GM11168 (cell line): ENCODE data around the gene VIP.
"Not testable (repeated sequence)": the region's sequence is repeated elsewhere in the genome, so short reads cannot be mapped to it uniquely, and the experiment has no call there.

ENCODE experiments used
- in situ Hi-C: fragments of 300-500 bp; cut with MboI; formaldehyde crosslinking; loops from one replicate; pipeline ENCODE4 v1.12.0; 2022; ENCODE audit warnings: low sequenced_read_pairs; ENCODE audit not compliant: unreplicated experiment

VIP gene

DNA sequence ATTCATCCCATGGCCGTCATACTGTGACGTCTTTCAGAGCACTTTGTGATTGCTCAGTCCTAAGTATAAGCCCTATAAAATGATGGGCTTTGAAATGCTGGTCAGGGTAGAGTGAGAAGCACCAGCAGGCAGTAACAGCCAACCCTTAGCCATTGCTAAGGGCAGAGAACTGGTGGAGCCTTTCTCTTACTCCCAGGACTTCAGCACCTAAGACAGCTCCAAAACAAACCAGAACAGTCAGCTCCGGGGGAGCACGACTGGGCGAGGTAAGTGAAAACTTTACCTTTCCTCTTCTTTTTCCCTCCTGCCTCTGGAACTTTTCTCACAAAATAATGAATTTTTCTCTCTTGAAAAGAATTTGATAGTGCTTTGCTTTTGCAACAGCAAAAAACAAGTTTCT, at the start of gene VIP:
TSS of gene VIP (plus strand) at position 104 of the 400 bp plus-strand sequence. CDS start 1,381 bp downstream, outside the sequence.
- in situ Hi-C loops = no loop called here

DNA sequence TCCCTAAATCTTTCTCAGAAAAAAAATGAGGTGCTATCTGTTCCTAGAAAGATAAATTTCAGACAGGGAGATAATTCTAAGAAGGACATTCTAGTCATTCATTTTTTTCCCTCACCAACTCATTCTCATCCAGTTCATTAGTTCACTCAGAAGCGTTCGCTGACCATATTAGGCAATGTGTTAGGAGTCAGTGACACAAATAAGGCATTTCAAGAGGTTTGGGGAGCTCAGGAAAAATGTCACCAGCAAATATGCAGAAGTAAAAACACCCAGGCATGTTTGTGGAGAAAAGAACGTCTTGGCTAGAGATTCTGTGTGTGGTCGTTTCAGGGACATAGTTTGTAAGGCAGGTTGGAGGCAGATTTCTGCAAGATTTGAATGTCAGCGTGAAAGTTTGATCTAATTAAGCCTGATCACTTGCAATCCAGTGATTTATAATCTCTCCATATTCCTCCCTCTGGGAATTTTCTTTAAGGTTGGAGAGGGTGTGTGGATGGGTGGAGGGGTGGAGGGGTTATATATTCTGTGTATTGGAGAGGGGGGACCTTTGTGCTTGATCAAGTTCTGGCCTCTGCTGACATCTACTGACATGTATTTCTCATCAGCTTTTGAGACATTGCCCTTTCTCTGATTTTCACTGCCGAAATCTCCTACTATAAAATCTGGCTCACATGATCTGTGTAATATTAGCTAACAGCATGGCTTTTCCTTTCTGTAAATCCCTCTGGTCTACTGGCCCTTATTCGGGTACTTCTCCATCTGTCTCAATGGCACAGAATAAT, 49.3 kb upstream of the VIP start:
- in situ Hi-C loops = no loop called here

GRCh38 chr6:152701863-152702401, 48.7 kb upstream of the VIP start:
- in situ Hi-C loops = no loop called here

GRCh38 chr6:152703750-152704149, 46.8 kb upstream of the VIP start:
- in situ Hi-C loops = not testable (repeated sequence)

DNA sequence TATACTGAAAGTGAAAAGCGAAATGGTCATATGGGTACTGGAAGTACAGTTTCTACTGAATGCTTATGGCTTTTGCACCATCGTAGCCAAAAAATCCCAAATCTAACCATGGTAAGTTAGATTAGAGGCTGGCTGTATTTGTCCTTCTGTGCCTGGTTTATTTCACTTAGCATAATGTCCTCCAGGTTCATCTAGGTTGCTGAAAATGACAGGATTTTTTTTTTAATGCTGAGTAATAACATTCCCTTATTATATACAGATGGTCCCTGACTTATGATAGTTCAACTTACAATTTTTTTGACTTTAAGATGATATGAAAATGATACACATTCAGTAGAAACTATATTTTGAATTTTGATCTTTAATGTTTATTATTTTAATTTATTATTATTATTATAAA, 45.3 kb upstream of the VIP start:
- in situ Hi-C loops = no loop called here

DNA sequence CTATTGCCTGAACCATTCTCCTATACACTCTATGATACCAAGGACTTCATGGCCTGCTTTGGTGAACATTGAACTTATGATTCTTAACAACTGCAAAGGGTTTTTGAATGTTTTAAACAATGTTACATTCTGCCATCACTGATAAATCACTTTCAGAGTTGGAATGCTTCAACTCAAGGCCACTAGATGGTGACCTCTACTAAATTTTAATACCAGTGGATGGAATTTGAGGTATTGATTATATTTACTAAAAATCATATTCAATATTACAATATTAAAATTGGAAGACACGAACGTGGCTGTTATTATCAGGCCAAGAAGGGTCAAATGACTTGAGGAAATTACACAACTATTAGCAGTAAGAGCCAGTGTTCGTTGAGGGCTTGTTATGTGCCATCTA, 34.3 kb upstream of the VIP start:
- in situ Hi-C loops = no loop called here

DNA sequence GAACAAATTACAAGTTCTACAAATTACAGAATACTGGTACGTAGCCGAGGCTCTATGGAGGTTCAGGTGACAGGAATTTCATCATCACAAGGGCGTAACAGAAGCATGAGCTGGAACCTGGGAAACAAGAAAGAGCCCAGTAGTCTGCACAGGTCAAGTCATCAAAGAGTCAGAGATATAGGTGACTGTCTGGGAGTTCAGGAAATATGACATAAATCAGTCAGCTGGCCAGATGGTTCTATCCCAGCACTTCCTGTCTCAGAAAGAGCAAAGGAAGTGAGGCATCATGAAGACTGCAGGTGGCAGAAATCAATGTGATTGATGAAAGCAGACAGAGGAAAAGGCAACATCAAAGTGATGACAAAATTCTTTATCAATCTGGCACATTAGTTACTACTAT, 29.6 kb upstream of the VIP start:
- in situ Hi-C loops = no loop called here

- in situ Hi-C loops = no loop called here
Measured at GRCh38 chr6:152721956-152722355, 28.6 kb upstream of the VIP start.

DNA sequence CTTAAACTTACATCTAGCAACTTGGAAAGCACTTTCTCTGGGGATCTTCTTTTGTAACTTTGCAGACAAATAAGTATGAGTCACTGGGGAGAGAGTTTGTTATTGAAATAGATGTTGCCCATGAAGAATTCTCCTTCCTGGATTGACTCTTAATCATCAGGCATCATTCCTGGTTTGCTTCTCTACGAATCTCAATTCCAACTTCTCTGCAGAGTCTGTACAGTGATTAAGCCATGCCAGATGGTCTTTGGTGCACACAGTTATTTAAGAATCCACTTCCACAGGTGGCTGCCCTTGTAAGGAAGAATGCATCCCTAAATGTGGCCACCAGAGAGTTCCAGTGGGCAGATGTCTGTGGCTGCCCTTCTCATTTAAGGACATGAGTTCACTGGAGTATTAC, 27.2 kb upstream of the VIP start:
- in situ Hi-C loops = no loop called here

GRCh38 chr6:152726313-152726712, 24.3 kb upstream of the VIP start:
- in situ Hi-C loops = no loop called here

DNA sequence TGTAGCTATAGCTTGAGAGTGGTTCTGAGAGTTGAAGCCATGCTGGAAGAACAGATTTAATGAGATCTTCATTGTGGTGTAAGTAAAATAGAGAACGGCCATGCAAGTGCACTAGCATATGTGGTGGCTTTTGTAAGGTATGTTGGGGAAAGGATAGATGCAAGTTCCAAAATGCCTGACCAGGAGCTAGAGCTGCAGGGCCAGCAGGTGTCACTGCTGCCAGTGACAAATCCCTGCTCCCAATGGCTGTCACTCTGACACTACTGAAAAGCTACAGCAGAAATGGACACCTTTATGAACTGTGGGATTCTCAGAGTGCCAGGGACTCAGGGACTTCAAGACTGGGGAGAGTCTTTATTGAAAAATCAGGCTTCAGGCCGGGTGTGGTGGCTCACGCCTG, 23.1 kb upstream of the VIP start:
- in situ Hi-C loops = no loop called here

DNA sequence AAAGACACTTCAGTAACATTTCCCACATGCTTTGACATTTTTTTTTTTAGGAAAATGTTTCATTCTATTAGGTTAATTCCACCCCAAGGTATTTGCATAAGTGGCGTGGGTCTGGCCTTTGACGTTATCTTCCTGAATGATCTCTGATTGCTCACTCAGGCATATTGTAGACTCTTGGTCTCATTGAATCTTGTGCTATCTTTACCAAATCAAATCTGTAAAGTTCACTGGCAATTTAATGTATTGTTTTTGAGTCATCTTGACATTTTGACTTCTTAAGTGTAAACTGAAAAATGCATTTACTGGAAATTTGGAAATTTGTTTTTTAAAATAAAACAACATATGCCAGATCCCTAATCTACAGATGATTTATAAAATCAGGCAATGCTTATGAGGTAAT, 16.0 kb upstream of the VIP start:
- in situ Hi-C loops = no loop called here

DNA sequence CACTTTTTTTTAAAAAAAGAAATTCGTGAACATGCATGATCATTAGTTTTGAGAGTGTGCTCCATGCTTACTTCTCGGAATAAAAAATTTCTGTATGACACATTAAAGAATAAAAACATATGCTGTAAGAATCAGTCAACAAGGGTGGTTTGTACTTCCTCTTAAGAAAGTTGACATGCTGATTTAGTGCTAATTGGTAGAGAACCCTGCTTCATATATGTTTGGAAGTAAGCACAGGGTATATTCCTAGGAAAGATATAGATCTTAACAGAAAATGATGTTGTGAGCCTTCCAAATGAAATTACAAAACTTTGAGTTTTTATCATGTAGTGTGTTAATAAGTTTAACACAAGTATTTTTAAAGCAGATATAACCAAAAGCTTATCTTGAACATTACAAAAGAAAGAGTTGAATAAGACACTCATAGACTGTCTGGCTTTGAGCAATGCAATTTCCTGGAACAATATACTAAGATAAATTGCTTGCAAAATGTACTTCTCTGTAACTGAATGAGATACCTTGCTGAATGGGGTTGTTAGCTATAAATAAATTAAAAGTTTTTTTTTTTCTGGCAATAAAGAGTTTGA, 13.8 kb upstream of the VIP start:
- in situ Hi-C loops = no loop called here

DNA sequence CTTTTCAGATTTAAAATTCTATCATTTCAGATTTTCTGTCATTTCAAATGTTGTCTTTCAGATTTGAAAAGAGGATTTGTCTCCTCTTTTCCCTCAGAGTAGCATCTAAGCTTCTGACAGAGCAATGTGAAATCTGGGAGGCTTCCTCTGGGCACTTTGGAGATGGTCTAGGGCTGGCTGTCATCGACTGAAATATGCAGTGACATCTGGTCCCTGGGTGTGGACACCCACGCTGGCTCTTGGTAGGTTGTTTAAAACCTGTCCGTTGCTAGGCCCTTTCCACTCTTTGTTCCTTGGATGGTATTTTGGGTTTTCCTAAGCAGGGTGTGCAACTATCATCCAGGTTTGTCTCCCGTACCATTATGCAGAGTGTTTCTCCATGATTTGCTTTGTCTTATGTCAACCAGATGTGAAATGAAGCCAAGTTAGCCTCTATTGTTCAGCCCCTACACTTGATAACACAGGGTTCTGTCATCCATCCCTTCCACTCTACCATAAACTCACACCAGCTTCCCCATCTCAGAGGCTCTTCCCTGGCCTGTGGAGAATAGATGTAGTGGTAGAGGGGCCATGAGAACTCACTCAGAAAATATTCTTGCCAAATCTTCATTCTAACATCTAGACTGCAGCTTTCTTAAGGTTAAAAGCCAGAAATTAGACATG, 5.0 kb upstream of the VIP start:
- in situ Hi-C loops = no loop called here

- in situ Hi-C loops = no loop called here
Measured at GRCh38 chr6:152746172-152746553, 4.4 kb upstream of the VIP start.

GRCh38 chr6:152748843-152749242, 1.8 kb upstream of the VIP start:
- in situ Hi-C loops = no loop called here

- in situ Hi-C loops = no loop called here
Measured at GRCh38 chr6:152749336-152749735, 1.3 kb upstream of the VIP start.

- in situ Hi-C loops = no loop called here
Measured at GRCh38 chr6:152765331-152765730, 14.7 kb downstream of the VIP start.

DNA sequence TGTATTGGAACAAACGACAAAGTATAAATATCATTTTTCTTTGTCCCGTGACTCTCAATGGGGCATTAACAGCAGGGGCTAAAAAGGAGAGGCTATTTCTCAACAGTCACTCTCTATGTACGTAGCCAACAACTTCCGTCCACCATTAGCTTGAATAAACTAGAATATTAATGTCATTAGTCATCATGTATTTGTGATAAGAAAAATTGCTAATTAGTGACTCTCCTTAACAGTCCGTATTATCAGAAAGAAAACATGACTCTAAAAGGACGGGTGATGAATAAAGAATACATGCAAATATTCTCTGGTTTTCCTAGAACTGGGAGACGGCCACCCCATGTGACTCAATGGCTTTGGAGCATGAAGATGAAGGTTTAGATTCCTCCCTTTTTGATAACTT, 18.6 kb downstream of the VIP start:
- in situ Hi-C loops = no loop called here

- in situ Hi-C loops = no loop called here
Measured at GRCh38 chr6:152769993-152770392, 19.4 kb downstream of the VIP start.

- in situ Hi-C loops = no loop called here
Measured at GRCh38 chr6:152771061-152771687, 20.6 kb downstream of the VIP start.
